ENCODE data around the gene PRR33. TPM values are rescaled to one million over a fixed set of nuclear protein-coding genes. Genes with fewer than 3 reads are reported as not detected.

The PRR33 gene
- total RNA-seq, 1 experiment from 2014 or later = not detected

DNA sequence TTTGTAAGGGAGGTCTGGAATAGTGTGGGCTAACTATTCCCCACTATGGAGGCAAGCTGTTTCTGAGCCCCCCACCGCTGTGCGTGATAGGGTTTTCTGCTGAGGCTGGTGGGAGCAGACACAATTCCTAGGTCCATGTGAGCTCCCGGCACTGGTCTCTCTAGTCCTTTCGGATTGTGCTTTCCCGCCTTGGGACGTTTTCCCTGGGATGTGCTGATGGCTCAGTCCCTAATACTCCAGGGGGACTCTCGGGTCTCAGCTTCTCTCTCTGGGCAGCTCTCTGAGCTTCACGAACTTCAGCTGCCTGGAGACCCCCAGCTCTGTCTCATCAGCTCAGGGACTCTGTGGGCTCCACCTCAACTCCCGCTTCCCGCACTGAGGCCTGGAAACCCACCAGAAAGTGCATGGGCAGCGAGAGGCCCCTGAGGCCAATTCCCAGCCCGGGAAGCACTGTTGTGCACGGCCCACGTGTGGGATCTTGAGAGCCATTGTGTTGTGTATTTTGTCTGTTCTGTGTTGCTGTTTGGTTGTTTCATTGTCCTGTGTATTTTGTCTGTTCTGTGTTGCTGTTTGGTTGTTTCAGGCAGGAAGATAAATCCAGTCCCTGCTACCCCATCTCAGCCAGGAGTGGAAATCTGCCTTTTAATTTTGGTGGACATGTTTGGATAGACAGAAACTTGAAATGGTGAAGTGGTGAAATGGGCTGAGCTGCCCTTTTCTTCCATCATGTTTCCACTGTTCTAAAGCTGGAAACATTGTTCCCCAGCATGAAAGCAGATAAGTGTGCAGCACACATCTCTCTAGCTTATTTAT, 15.1 kb upstream of the PRR33 start:
- POLR2A ChIA-PET = no interaction called here
- RAD21 ChIA-PET (ENCODE audit: low non-redundant PET in 1 of 2, low total read pairs in 2 of 2, uncharacterized antibody in 2 of 2, unreplicated experiment in 2 of 2) = no interaction called here
- H4K20me1 ChIP-seq (ENCODE audit: insufficient read depth) = no peaks in the 10 kb centered on the region
- H3K36me3 ChIP-seq (ENCODE audit: control insufficient read depth in 1 of 2, insufficient read depth in 2 of 2, low read length in 2 of 2) = no peaks in the 10 kb centered on the region
- no peaks in the 10 kb centered on the region for H3K79me2 ChIP-seq (ENCODE audit: insufficient read depth, low read length)
- no peak overlapping the region for H2AFZ ChIP-seq (ENCODE audit: low read depth, low read length, poor library complexity, severe bottlenecking)
- ATAC-seq (no peak), DNase-seq (ENCODE audit: low read depth, low spot score) (no peak)
- no peak overlapping the region for H3K4me2 ChIP-seq (ENCODE audit: low read length)
- no peaks in the 10 kb centered on the region for H3K9me3 ChIP-seq (ENCODE audit: control insufficient read depth in 1 of 2, insufficient read depth in 1 of 2, low read depth in 1 of 2, low read length in 2 of 2)
- CTCF ChIA-PET = no interaction called here
- no TSS peak for BruUV-seq (replicated peaks)
- no peak overlapping the region for H3K9ac ChIP-seq (ENCODE audit: low read length)
- no peaks in the 10 kb centered on the region for H3K4me1 ChIP-seq (ENCODE audit: control insufficient read depth in 1 of 2, insufficient read depth in 2 of 2, low read length in 2 of 2)
- H3K9me2 ChIP-seq (ENCODE audit: insufficient read depth) = no peaks in the 10 kb centered on the region
- TF ChIP-seq EZH2 (IDR thresholded peaks at IDR 0.05) (no peak), CEBPB (IDR thresholded peaks at IDR 0.05; ENCODE audit: low read depth) (no peak), SIN3A (IDR thresholded peaks at IDR 0.05; ENCODE audit: low read depth) (no peak), FOSL1 (IDR thresholded peaks at IDR 0.05; ENCODE audit: low read depth) (no peak), ZBTB33 (IDR thresholded peaks at IDR 0.05; ENCODE audit: extremely low read depth, insufficient replicate concordance, low read length) (no peak), ELF1 (IDR thresholded peaks at IDR 0.05; ENCODE audit: borderline replicate concordance, low read depth) (no peak), ZNF274 (IDR thresholded peaks at IDR 0.05; ENCODE audit: low read depth, low read length) (no peak), CBX3 (IDR thresholded peaks at IDR 0.05; ENCODE audit: low read depth) (no peak), SP1 (IDR thresholded peaks at IDR 0.05; ENCODE audit: low read depth) (no peak), POLR2AphosphoS5 (IDR thresholded peaks at IDR 0.05; ENCODE audit: low read depth, low read length) (no peak), ZFX (IDR thresholded peaks at IDR 0.05) (no peak)
- TF ChIP-seq, protein P1, sequence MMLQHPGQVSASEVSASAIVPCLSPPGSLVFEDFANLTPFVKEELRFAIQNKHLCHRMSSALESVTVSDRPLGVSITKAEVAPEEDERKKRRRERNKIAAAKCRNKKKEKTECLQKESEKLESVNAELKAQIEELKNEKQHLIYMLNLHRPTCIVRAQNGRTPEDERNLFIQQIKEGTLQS (IDR thresholded peaks at IDR 0.05) = no peak
- TF ChIP-seq, protein P2, sequence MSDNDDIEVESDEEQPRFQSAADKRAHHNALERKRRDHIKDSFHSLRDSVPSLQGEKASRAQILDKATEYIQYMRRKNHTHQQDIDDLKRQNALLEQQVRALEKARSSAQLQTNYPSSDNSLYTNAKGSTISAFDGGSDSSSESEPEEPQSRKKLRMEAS (IDR thresholded peaks at IDR 0.05) = no peak
- H3K27ac ChIP-seq (ENCODE audit: low read depth, low read length) = no peak overlapping the region
- H3K27me3 ChIP-seq (ENCODE audit: insufficient read depth, low read length) = no peaks in the 10 kb centered on the region
- intact Hi-C loops (cut with micrococcal nuclease) = no loop called here
- no peak overlapping the region for H3K4me3 ChIP-seq (replicated peaks in 1 of 2; ENCODE audit: low read depth in 1 of 2, low read length in 2 of 2)
